Nucleus accumbens (tissue), 56 donors: ENCODE measurements around the gene UBXN6.

Source experiments
- DNase-seq, 56 donors: peaks; one replicate each; lab custom pipeline; 2025; lab: John Stamatoyannopoulos, UW

The UBXN6 gene

GRCh38 chr19:4443966-4444764 is 13.4 kb downstream of the UBXN6 start:
- no peak for DNase-seq

- DNase-seq: no peak
Observed at GRCh38 chr19:4443188-4443587, 14.4 kb downstream of the UBXN6 start.

- no peak for DNase-seq
Observed at GRCh38 chr19:4442819-4443146, 14.8 kb downstream of the UBXN6 start.

- no peak for DNase-seq
Observed at GRCh38 chr19:4441994-4442818, 15.4 kb downstream of the UBXN6 start.

GRCh38 chr19:4439243-4439642 is 18.4 kb downstream of the UBXN6 start:
- no peak for DNase-seq

- no peak for DNase-seq
Observed at GRCh38 chr19:4437103-4437502, 20.5 kb downstream of the UBXN6 start.

GRCh38 chr19:4436231-4436630 is 21.4 kb downstream of the UBXN6 start:
- no peak for DNase-seq

GRCh38 chr19:4434391-4434790 is 23.2 kb downstream of the UBXN6 start:
- DNase-seq: no peak

GRCh38 chr19:4432918-4433506 is 24.6 kb downstream of the UBXN6 start:
- no peak for DNase-seq

GRCh38 chr19:4431808-4432674 is 25.6 kb downstream of the UBXN6 start:
- peak in 8 of 56 donors; percentile 3 to 36 (median 18) for DNase-seq

GRCh38 chr19:4431296-4431695 is 26.3 kb downstream of the UBXN6 start:
- DNase-seq: no peak

GRCh38 chr19:4430760-4431159 is 26.8 kb downstream of the UBXN6 start:
- peak in 15 of 56 donors; percentile 5 to 48 (median 24) for DNase-seq

- no peak for DNase-seq
Observed at GRCh38 chr19:4429771-4430171, 27.8 kb downstream of the UBXN6 start.

GRCh38 chr19:4429256-4429655 is 28.3 kb downstream of the UBXN6 start:
- DNase-seq: no peak

- no peak for DNase-seq
Observed at GRCh38 chr19:4428326-4428975, 29.1 kb downstream of the UBXN6 start.

GRCh38 chr19:4425537-4425936 is 32.1 kb downstream of the UBXN6 start:
- no peak for DNase-seq

- DNase-seq: no peak
Observed at GRCh38 chr19:4423416-4424126, 34.0 kb downstream of the UBXN6 start.

GRCh38 chr19:4416268-4416667 is 41.3 kb downstream of the UBXN6 start:
- no peak for DNase-seq

- no peak for DNase-seq
Observed at GRCh38 chr19:4415352-4415751, 42.2 kb downstream of the UBXN6 start.
